HG03159 (cell line): ENCODE measurements around the gene SNRNP25.

Experiments used
- ATAC-seq: cut with Tn5 transposase; IDR thresholded peaks from one replicate; pipeline ENCODE4 v1.9.1; 2021; ENCODE audit warnings: mild to moderate bottlenecking, moderate library complexity; ENCODE audit not compliant: unreplicated experiment

The SNRNP25 gene

DNA sequence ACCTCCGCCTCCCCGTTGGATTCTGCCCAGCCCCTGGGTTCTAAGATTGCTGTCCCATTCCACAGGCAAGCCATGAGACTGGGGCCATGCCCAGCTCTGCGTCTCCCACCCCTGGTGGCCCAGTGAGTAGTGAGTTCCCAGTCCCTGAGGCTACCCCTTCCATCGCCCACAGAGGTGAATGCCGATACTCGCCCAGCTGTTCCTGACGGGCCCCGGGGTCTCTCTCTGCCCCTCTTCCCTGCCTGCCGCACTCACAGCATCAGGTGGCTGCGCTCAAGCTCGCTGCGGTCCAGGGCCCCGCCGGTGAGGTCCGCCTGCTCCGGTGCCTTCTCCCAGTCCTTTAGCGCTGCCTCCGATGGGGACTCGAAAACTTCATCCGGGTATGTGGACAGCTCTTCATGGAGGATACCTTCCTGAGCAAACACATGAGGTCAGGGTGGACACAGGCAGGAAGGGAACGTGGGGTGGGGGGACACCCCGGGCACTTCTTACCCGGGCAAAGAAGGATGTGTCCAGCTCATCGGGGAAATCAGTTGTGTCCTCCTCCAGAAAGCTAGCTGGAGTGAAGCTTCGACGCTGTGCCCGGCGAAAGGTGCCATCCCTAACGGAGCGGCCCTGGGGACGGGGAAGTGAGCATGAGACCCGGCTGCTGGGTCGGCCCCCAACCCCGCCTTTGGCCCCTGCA lies 8.8 kb downstream of the SNRNP25 start:
- ATAC-seq = no peak

GRCh38 chr16:62968-63391 lies 9.4 kb downstream of the SNRNP25 start:
- ATAC-seq = no peak

DNA sequence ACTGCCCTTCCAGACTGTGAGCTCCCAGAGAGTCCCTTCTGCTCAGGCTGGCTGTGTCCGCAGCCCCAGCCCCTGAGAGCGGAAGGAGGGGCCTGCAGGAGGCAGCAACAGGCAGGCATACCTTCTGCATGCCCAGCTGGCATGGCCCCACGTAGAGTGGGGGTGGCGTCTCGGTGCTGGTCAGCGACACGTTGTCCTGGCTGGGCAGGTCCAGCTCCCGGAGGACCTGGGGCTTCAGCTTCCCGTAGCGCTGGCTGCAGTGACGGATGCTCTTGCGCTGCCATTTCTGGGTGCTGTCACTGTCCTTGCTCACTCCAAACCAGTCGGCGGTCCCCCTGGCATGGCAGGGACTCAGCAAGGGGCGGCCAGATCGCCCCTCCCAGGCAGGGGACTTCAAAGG lies 9.8 kb downstream of the SNRNP25 start:
- ATAC-seq = no peak

DNA sequence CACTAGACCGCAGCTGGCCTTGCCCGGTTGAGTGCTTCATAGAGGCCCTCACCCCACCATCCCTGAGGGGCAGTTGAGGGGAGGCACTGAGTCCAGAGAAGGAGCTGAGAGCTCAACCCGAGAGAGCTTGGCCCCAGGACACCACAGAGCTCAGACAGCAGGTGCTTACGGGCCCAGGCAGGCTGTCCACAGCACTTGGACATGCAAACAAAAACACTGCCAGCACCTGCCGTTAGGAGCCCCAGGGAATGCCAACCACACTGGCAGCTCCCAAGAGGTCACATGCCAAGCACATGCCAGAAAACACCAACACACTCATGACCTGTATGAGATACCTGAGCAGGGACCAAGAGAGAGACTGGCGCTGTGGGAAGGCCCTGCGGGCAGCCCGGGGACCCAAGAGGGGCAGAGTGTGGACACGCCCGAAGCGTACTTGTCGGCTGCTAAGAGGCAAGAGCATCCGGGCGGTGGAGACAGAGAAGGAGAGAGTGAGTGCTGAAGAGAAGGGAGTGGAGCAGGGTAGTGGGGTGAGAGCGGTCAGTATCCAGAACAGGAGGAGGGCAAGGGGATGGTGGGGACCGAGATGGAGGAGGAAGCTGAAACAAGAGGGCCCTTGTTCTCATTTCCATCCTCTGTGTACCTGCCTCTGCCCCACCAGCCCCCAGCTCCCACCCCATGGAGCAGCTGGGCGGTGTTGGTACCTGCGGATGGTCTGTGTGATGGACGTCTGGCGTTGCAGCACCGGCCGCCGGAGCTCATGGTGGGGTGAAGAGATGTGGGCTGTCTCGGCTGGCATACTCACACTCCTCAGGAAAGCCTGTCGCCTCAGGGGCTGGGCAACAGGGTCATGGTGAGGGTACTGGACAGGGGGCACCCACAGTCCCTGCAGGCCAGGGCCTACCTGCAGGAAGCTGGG lies 10.6 kb downstream of the SNRNP25 start:
- no peak for ATAC-seq

GRCh38 chr16:64914-65255 lies 11.3 kb downstream of the SNRNP25 start:
- ATAC-seq = no peak

- no peak for ATAC-seq
These were observed 12.1 kb downstream of the SNRNP25 start for GRCh38 chr16:65745-66144.

DNA sequence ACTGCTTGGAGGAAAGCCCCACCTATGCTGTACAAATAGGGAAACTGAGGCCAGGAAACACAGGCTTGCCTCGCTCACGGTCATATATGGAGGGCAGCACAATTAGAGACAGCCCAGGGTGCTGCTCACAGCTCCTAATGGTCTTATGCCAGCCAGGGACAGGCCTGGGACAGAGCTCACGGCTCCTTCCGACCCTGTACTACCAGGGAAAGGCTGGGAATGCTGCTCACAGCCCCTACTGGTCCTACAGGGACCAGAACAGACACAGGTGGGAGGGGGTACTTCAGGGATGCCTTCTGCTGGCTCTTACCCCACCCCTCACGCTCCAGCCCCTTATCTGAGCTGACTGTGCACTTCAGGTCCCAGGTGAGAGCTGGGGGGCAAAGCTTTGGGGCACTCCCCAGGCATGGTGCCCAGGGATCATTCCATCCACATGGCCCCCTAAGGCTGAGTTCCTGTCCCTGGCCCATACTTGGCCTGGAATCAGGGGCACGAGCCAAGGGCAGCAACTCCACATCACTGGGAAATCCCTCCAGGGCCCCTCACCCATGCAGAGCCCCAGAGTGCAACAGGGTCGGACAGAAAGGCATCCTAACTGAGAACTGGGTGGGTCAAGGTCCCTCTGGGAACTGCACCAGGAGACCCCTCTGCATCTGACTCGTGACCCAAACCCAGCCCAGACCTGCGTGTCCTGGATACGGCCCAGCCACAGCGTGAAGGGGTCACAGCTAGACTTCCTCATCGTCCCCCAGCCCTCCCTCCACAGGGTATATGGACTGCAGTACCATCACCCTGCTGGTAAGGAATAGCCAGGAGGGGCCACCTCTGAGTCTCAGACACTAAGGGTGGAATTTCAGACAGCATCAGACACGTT lies 12.9 kb downstream of the SNRNP25 start:
- ATAC-seq = no peak

- no peak for ATAC-seq
These were observed 13.7 kb downstream of the SNRNP25 start for GRCh38 chr16:67183-67791.

DNA sequence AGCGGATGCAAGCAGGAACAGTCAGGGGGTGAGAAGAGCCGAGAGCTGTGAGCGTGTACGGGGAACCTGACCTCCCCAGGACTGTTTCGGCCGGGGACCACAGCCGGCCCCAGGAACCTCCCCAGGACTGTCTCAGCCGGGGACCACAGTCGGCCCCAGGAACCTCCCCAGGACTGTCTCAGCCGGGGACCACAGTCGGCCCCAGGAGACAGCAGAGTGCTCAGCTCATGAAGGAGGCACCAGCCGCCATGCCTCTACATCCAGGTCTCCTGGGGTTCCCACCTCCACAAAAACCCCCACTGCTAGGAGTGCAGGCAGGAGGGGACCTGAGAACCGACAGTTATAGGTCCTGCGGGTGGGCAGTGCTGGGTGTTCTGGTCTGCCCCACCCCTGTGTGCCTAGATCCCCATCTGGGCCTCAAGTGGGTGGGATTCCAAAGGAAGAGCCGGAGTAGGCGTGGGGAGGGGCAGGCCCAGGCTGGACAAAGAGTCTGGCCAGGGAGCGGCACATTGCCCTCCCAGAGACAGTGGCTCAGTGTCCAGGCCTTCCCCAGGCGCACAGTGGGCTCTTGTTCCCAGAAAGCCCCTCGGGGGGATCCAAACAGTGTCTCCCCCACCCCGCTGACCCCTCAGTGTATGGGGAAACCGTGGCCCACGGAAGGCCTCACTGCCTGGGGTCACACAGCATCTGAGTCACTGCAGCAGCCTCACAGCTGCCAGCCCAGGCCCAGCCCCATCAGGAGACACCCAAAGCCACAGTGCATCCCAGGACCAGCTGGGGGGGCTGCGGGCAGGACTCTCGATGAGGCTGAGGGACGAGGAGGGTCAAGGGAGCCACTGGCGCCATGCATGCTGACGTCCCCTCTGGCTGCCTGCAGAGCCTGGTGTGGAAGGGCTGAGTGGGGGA lies 14.5 kb downstream of the SNRNP25 start:
- no peak for ATAC-seq

GRCh38 chr16:69181-69580 lies 15.6 kb downstream of the SNRNP25 start:
- no peak for ATAC-seq

DNA sequence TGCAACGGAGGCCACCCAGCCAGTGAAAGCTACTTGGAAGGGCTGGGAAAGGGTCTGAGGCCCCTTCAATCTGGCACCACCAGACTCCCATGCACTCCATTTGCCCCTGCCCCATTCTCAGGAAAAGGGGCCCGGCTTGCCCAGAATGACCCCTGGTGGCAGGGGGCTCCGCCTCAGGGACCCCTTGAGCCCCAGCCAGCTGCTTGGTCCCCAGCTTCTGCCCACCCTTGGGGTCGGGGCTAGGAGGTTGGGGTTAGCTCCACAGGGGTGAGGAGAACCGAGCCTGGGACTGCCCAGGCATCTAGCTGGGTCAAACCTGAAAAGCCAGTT lies 17.5 kb downstream of the SNRNP25 start:
- no peak for ATAC-seq

DNA sequence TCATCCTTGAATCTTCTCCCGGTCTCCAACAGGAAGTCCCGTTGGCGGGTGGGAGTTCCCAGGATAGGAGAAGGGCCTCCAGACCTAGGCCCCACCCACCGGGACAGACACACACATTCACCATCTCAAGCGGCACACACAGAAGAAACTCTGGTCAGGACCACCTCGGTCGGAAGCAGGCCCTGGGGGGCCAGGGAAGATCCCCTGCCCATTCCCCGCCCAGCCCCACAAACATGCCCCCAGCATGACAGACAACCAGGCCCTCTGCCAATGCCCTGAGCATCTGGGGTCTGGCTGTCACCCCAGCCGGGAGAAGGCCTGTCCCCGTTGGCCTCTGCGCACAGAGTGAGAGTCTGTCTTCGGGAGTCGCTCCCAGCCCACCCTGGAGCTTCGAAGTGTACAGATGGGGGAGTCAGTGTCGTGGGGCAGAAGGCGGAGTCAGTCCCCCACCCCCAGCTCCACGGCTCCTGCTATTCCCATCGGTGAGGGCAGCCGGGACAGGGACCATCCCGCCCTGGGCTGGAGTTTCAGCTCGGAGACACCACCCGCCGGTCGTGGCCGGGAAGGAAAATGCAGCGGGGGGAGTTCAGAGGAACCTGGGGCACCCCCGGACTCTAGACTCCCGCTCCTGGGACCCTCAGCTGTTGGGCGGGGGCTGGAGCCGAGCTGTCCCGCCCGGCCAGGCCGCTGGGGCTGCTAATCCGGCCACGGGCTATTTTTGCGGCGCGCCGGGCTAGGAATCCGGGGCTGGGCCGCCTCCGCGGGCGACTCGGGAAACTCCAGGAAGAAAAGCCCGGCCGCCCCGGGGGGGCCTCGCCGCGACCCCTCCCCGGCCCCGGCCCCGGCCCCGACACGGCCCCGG lies 18.1 kb downstream of the SNRNP25 start:
- ATAC-seq = no peak

GRCh38 chr16:72561-73548 lies 19.2 kb downstream of the SNRNP25 start, which contains the start of gene RHBDF1:
RHBDF1 (minus strand) TSS chr16:72631; CDS start chr16:65015, 7,616 bp downstream.
- no peak for ATAC-seq

GRCh38 chr16:74051-74746 lies 20.6 kb downstream of the SNRNP25 start:
- no peak for ATAC-seq

DNA sequence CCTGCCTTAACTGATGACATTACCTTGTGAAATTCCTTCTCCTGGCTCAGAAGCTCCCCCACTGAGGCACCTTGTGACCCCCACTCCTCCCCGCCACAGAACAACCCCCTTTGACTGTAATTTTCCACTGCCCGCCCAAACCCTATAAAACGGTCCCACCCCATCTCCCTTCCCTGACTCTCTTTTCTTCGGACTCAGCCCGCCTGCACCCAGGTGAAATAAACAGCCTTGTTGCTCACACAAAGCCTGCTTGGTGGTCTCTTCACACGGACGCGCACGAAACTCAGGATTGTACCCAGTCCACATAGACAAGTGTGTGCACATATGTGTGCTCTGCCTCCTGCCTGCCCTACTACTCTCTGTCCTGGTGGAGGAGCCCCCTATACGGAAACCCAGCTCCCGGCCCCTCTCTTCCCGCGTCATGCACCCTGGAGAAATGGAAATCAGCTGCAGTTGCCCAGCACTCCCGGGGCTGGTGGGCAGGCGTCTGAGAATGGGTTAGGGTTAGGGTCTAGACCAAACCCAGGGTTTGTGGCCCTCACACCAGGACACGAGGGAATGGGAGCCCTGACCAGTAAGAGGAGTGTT lies 21.2 kb downstream of the SNRNP25 start:
- ATAC-seq = no peak

DNA sequence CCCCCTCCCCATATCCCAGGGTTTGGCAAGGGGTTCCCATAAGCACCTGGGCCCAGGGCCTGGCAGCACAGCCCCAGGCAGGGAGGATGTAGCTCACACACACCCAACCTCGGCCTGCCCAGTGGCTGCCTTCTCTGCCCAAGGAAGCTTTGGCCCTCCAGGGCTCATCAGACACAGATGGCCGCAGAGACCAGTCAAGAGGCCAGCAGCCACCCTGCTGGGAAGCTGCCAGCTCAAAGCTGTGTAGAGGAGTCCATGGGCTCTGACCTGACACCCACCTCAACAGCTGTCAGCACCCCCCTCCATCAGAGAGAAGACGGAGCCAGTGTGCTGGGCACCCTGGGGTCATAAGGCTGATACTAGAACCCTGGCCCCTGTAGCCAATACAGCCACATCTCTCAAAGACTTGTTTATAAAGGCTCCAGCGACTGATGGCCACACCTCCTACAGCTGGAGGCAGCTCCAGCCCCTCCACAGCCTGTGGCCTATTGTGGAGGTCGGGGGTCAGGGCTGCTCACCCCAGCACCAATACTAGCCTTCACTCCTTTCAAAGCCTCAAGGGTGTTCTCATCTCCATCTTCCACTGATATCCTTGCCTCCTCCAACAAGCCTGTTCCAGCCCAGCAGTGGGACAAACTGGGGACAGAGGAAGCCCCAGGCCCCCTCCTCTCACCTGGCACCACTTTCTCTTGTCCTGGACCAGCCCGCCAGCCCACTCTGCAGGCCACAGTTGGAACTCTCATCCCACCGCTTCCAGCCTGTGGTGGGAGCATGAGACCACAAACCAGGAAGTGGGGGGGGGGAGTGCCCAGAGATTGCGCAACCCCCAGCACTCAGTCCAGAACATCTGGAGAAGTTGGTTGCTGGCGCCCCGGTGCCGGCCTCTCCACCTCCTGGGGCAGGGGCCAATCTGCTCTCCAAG lies 22.2 kb downstream of the SNRNP25 start:
- no peak for ATAC-seq
